ENCODE data around the gene KATNAL1.

Gene KATNAL1

DNA sequence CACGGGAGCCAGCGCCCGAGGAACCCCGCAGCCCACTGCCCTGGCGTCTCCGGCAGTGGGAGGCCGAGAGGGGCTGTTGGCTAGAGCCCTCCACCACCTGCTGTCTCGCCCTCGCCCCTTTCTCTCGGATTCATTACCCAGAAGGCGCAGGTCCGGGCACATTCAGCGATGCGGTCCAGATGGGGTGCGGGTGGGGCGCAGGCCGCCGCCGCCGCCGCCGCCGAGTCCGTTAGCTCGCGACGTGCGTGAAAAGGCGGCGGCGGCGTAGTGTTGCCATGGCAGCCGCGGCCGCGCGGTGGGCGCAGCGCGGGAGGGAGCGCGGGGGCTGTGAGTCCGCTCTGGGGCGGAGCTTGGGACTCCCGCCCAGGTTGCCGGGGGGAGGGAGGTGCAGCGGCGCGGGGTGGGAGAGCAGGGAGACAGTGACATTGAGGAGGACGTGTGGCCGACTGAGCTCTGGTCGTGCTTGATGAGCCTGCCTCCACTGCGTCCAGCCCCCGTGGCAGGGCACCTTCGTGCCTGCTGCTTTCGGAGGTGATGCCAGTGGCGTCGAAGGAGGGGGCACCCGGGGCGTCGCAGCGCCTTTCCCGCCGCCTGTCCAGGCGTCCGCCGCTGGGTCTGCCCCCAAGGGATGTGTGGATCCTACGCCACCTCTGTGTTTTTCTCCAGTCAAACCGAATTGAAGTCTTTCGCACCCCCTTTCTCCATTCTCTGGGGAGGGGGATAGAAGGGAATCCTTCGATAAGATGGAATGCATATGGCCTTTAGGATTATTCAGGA, at the start of gene KATNAL1:
KATNAL1 (minus strand) TSS at position 358 of the 777 bp plus-strand sequence. CDS start 23,774 bp downstream, outside the sequence.
- no peak for TF ChIP-seq ZNF274 (IDR thresholded peaks at IDR 0.05; ENCODE audit: low read depth, low read length)
- peak within 1 kb of the TSS; percentile 87 for H3K4me3 ChIP-seq (ENCODE audit: low read length)

- TF ChIP-seq ZNF274 (IDR thresholded peaks at IDR 0.05; ENCODE audit: low read depth, low read length) = no peak
- no peak overlapping the region for H3K4me3 ChIP-seq (ENCODE audit: low read length)
These were observed 48.5 kb upstream of the KATNAL1 start for GRCh38 chr13:30355839-30356238.

- H3K4me3 ChIP-seq (ENCODE audit: low read length) = no peak overlapping the region
- TF ChIP-seq ZNF274 (IDR thresholded peaks at IDR 0.05; ENCODE audit: low read depth, low read length) = no peak
These were observed 48.0 kb upstream of the KATNAL1 start for GRCh38 chr13:30355384-30355699.

GRCh38 chr13:30354493-30355383, 47.4 kb upstream of the KATNAL1 start:
- H3K4me3 ChIP-seq (ENCODE audit: low read length) = no peak overlapping the region
- no peak for TF ChIP-seq ZNF274 (IDR thresholded peaks at IDR 0.05; ENCODE audit: low read depth, low read length)

DNA sequence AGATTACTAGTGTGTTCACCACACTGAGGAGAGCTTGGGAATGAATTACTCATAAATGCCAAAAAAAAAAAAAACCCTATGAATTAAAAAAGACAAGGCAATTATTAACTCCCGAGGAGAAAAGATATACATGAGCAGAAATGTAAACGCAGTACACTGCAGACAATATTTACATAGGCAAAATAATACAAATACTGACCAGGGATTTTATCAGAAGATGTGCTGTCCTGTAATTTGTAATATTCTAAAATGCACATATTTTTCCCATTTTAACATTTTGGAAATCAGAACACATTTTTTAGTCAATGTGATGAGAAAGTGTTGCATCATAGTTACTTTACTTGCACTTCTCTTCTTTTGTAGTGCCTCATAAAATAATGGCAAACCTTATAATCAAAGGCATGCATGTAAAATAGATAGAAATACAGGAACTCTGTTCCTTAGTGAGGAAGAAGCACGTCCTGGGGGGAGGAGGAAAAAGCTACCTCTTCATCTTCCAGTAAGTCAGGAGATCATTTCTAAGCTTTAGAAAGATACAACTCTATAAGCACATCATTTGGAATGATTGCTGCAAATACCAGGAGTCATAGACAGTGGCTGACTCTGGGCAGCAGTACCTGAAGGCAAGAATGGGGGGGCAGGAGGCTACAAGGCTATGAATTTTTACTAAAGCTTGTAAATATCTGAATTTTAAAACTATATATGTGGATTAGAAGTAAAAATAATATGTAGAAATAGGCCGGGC, 46.3 kb upstream of the KATNAL1 start:
- no peak overlapping the region for H3K4me3 ChIP-seq (ENCODE audit: low read length)
- TF ChIP-seq ZNF274 (IDR thresholded peaks at IDR 0.05; ENCODE audit: low read depth, low read length) = no peak

DNA sequence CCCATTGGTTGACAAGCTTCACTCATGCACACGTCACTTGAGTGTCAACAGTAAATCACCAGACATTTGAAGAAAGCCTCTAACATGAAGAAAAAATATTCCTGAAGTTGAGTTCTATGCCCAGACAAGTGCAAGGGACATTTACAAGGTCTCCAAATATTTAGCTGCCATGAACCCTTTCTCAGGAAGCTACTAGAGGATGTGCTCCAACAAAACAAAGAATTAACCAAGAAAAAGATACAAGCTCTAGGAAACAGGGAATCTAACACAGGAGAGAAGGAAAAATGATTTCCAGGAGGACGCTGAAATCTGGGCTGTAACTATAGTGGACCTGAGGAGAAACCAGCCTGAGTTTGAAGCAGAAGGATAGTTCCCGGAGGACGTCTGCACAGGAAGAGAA, 45.7 kb upstream of the KATNAL1 start:
- TF ChIP-seq ZNF274 (IDR thresholded peaks at IDR 0.05; ENCODE audit: low read depth, low read length) = no peak

GRCh38 chr13:30352121-30352520, 44.8 kb upstream of the KATNAL1 start:
- no peak for TF ChIP-seq ZNF274 (IDR thresholded peaks at IDR 0.05; ENCODE audit: low read depth, low read length)
- H3K4me3 ChIP-seq (ENCODE audit: low read length) = no peak overlapping the region

More for the DNA sequence above, 45.7 kb upstream of the KATNAL1 start:
- no peak overlapping the region for H3K4me3 ChIP-seq (ENCODE audit: low read length)

GRCh38 chr13:30346789-30347167, 39.4 kb upstream of the KATNAL1 start:
- TF ChIP-seq ZNF274 (IDR thresholded peaks at IDR 0.05; ENCODE audit: low read depth, low read length) = no peak
- no peak overlapping the region for H3K4me3 ChIP-seq (ENCODE audit: low read length)

DNA sequence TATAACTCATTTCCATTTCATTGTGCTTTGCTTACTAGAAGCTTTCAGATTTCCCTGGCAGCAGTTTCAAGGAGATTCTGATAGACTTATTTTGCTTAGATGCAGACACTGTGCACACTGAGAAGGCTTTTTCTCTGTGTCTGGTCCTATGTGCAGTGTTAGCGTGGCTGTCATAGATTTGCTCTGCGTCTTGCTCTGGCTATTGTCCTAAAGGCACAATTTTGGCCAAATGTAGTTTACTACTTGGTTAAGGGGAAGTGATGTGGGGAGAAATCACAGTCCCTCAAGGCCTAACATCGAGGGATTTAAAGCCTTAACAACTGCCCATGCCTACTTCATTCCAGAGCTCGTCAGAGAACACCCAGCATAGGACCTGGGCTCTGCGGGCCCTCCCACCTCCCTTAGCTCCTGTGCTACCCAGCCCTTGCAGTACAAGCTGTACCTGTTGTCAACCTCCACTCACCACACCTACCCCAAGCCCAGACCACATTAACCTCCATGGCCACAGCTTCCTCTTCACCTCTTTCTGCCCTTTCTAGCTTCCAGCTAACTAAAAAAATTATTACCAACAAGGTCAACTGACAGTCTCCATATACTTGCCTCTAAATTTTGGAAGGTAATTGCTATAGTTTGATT, 38.9 kb upstream of the KATNAL1 start:
- H3K4me3 ChIP-seq (ENCODE audit: low read length) = no peak overlapping the region
- TF ChIP-seq ZNF274 (IDR thresholded peaks at IDR 0.05; ENCODE audit: low read depth, low read length) = no peak

DNA sequence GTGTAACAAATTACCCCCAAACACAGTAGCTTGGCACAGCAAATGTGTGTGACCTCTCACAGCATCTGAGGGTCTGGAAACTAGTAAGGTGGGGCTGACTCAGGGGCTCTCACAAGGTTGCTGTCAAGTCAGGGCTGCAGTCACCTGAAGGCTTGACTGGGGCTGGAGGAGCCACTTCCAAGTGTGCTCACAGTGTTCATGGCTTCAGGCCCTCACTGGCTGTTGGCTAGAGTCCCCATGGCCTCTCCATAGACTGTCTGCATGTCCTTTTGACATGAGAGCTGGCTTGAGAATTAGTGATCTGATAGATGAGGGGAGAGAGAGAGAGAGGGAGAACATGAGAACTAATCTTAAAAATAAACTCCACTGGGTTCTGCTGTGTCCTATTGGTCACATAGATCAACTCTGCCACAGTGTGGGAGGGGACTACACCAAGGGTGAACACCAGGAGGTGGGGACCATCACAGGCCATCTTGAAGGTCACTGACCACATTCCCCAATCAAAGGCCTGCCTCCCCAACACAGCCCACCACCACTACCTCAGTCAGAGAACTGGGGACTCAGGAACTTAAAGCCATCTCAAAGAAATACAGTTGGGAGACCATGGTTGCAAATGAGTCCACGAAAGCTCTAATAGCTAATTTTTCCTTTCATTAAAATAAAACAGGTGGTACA, 38.2 kb upstream of the KATNAL1 start:
- H3K4me3 ChIP-seq (ENCODE audit: low read length) = no peak overlapping the region
- no peak for TF ChIP-seq ZNF274 (IDR thresholded peaks at IDR 0.05; ENCODE audit: low read depth, low read length)

GRCh38 chr13:30341815-30342570, 34.6 kb upstream of the KATNAL1 start:
- TF ChIP-seq ZNF274 (IDR thresholded peaks at IDR 0.05; ENCODE audit: low read depth, low read length) = no peak
- no peak overlapping the region for H3K4me3 ChIP-seq (ENCODE audit: low read length)

GRCh38 chr13:30340331-30341250, 33.2 kb upstream of the KATNAL1 start:
- no peak for TF ChIP-seq ZNF274 (IDR thresholded peaks at IDR 0.05; ENCODE audit: low read depth, low read length)
- no peak overlapping the region for H3K4me3 ChIP-seq (ENCODE audit: low read length)

Measured in GM08714 (cell line).